Peyer's patch (tissue), 4 donors: ENCODE measurements around the gene BSN.

Source experiments
- CTCF ChIP-seq, 6 experiments: fragments of 450-650 bp in 4 of 6; fragments of 200-600 bp in 2 of 6; sonication (generic) in 1 of 6; IDR thresholded peaks; one replicate each; pipeline ENCODE4 v1.5.1; 2017 to 2019; ENCODE audit warnings: antibody characterized with exemption in 6 of 6, mild to moderate bottlenecking in 3 of 6, moderate library complexity in 1 of 6
- POLR2A ChIP-seq, 2 donors: fragments of 450-650 bp; IDR thresholded peaks; one replicate each; pipeline ENCODE4 v1.5.1; 2017; ENCODE audit warnings: antibody characterized with exemption in 2 of 2, mild to moderate bottlenecking in 2 of 2, moderate library complexity in 2 of 2

GRCh38 chr3:49616491-49616941 lies 62.2 kb downstream of the BSN start:
- TF ChIP-seq POLR2A (IDR thresholded peaks at IDR 0.05) (no peak), CTCF (IDR thresholded peaks at IDR 0.05) (no peak)
